ENCODE measurements around the gene NOXA1.

DNA sequence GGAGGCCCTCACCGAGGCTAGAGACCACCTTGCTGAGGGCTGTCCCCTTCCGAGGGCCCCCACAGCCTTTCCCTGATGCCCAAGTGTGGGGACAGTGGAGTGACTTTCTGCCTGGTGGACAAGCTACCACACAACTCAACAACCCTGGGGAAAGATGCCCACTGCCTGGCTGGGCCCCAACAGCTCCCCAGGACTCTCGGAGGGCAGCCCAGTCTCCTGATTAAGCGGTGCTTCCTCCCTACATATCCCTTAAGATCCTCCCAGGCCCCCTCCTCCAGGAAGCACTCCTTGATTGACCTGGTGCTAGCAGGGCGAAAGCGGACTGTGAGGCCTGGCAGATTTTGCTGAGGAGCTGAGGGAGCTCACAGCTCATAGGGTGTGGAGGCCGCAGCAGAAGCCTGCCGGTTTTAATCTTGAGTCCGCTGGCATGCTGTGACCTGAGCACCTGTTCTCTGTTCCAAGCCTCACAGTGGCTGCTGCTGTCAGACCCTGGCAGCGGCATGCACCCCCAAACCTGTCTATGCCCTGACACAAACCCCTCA is 33.7 kb downstream of the NOXA1 start:
- TF ChIP-seq ZNF610 (tag by site-specific recombination; IDR thresholded peaks at IDR 0.05; ENCODE audit: borderline replicate concordance) (no peak), KLF16 (tag by site-specific recombination; IDR thresholded peaks at IDR 0.05) (no peak), YY1 (tag by site-specific recombination; IDR thresholded peaks at IDR 0.05) (no peak), GLI2 (tag by site-specific recombination; IDR thresholded peaks at IDR 0.05; ENCODE audit: borderline replicate concordance, low read depth) (no peak), ZNF354C (tag by site-specific recombination; IDR thresholded peaks at IDR 0.05; ENCODE audit: borderline replicate concordance, low read depth) (no peak), SCRT2 (tag by site-specific recombination; IDR thresholded peaks at IDR 0.05) (no peak), ZNF785 (tag by site-specific recombination; IDR thresholded peaks at IDR 0.05) (no peak)
- TF ChIP-seq, protein P1, sequence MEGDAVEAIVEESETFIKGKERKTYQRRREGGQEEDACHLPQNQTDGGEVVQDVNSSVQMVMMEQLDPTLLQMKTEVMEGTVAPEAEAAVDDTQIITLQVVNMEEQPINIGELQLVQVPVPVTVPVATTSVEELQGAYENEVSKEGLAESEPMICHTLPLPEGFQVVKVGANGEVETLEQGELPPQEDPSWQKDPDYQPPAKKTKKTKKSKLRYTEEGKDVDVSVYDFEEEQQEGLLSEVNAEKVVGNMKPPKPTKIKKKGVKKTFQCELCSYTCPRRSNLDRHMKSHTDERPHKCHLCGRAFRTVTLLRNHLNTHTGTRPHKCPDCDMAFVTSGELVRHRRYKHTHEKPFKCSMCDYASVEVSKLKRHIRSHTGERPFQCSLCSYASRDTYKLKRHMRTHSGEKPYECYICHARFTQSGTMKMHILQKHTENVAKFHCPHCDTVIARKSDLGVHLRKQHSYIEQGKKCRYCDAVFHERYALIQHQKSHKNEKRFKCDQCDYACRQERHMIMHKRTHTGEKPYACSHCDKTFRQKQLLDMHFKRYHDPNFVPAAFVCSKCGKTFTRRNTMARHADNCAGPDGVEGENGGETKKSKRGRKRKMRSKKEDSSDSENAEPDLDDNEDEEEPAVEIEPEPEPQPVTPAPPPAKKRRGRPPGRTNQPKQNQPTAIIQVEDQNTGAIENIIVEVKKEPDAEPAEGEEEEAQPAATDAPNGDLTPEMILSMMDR (tag by site-specific recombination; IDR thresholded peaks at IDR 0.05) = no peak
- TF ChIP-seq, protein P2, sequence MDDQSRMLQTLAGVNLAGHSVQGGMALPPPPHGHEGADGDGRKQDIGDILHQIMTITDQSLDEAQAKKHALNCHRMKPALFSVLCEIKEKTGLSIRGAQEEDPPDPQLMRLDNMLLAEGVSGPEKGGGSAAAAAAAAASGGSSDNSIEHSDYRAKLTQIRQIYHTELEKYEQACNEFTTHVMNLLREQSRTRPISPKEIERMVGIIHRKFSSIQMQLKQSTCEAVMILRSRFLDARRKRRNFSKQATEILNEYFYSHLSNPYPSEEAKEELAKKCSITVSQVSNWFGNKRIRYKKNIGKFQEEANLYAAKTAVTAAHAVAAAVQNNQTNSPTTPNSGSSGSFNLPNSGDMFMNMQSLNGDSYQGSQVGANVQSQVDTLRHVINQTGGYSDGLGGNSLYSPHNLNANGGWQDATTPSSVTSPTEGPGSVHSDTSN (CRISPR knock-in tag; IDR thresholded peaks at IDR 0.05) = no peak
- TF ChIP-seq, protein P3, sequence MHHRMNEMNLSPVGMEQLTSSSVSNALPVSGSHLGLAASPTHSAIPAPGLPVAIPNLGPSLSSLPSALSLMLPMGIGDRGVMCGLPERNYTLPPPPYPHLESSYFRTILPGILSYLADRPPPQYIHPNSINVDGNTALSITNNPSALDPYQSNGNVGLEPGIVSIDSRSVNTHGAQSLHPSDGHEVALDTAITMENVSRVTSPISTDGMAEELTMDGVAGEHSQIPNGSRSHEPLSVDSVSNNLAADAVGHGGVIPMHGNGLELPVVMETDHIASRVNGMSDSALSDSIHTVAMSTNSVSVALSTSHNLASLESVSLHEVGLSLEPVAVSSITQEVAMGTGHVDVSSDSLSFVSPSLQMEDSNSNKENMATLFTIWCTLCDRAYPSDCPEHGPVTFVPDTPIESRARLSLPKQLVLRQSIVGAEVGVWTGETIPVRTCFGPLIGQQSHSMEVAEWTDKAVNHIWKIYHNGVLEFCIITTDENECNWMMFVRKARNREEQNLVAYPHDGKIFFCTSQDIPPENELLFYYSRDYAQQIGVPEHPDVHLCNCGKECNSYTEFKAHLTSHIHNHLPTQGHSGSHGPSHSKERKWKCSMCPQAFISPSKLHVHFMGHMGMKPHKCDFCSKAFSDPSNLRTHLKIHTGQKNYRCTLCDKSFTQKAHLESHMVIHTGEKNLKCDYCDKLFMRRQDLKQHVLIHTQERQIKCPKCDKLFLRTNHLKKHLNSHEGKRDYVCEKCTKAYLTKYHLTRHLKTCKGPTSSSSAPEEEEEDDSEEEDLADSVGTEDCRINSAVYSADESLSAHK (tag by site-specific recombination; IDR thresholded peaks at IDR 0.05) = 0 out of 2 replicates have a peak, but pooled peaks have one; percentile 2
- TF ChIP-seq, protein P4, sequence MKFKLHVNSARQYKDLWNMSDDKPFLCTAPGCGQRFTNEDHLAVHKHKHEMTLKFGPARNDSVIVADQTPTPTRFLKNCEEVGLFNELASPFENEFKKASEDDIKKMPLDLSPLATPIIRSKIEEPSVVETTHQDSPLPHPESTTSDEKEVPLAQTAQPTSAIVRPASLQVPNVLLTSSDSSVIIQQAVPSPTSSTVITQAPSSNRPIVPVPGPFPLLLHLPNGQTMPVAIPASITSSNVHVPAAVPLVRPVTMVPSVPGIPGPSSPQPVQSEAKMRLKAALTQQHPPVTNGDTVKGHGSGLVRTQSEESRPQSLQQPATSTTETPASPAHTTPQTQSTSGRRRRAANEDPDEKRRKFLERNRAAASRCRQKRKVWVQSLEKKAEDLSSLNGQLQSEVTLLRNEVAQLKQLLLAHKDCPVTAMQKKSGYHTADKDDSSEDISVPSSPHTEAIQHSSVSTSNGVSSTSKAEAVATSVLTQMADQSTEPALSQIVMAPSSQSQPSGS (tag by site-specific recombination; IDR thresholded peaks at IDR 0.05; ENCODE audit: low read depth) = no peak
- TF ChIP-seq, protein P5, sequence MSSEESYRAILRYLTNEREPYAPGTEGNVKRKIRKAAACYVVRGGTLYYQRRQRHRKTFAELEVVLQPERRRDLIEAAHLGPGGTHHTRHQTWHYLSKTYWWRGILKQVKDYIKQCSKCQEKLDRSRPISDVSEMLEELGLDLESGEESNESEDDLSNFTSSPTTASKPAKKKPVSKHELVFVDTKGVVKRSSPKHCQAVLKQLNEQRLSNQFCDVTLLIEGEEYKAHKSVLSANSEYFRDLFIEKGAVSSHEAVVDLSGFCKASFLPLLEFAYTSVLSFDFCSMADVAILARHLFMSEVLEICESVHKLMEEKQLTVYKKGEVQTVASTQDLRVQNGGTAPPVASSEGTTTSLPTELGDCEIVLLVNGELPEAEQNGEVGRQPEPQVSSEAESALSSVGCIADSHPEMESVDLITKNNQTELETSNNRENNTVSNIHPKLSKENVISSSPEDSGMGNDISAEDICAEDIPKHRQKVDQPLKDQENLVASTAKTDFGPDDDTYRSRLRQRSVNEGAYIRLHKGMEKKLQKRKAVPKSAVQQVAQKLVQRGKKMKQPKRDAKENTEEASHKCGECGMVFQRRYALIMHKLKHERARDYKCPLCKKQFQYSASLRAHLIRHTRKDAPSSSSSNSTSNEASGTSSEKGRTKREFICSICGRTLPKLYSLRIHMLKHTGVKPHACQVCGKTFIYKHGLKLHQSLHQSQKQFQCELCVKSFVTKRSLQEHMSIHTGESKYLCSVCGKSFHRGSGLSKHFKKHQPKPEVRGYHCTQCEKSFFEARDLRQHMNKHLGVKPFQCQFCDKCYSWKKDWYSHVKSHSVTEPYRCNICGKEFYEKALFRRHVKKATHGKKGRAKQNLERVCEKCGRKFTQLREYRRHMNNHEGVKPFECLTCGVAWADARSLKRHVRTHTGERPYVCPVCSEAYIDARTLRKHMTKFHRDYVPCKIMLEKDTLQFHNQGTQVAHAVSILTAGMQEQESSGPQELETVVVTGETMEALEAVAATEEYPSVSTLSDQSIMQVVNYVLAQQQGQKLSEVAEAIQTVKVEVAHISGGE (tag by site-specific recombination; conservative IDR thresholded peaks at IDR 0.05; ENCODE audit: low read depth) = no peak
- TF ChIP-seq, protein P6, sequence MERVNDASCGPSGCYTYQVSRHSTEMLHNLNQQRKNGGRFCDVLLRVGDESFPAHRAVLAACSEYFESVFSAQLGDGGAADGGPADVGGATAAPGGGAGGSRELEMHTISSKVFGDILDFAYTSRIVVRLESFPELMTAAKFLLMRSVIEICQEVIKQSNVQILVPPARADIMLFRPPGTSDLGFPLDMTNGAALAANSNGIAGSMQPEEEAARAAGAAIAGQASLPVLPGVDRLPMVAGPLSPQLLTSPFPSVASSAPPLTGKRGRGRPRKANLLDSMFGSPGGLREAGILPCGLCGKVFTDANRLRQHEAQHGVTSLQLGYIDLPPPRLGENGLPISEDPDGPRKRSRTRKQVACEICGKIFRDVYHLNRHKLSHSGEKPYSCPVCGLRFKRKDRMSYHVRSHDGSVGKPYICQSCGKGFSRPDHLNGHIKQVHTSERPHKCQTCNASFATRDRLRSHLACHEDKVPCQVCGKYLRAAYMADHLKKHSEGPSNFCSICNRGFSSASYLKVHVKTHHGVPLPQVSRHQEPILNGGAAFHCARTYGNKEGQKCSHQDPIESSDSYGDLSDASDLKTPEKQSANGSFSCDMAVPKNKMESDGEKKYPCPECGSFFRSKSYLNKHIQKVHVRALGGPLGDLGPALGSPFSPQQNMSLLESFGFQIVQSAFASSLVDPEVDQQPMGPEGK (tag by site-specific recombination; IDR thresholded peaks at IDR 0.05) = no peak

Measured in HEK293 (cell line).